Stimulated activated memory B cell treated with anti-CD40 and anti-IgM and Interleukin-4, amounts not matched to agents 10 μg/mL and 1 μg/mL and 100 μg/mL, for 72 hours (primary cell): Measurements from ENCODE around the gene DARS1.

Source experiments
- ATAC-seq: fragments of 150-1000 bp; cut with Tn5 transposase; 2 replicates; pipeline ENCODE4 v1.10.0; 2021
- H3K27ac Mint-ChIP-seq: one replicate; pipeline ENCODE4 v1.8.0; 2022; ENCODE audit warnings: mild to moderate bottlenecking, mixed read lengths
- H3K27me3 Mint-ChIP-seq: one replicate; pipeline ENCODE4 v1.8.0; 2022; ENCODE audit warnings: mixed read lengths
- H3K36me3 Mint-ChIP-seq: one replicate; pipeline ENCODE4 v1.8.0; 2022; ENCODE audit warnings: mixed read lengths
- H3K4me1 Mint-ChIP-seq: one replicate; pipeline ENCODE4 v1.8.0; 2022; ENCODE audit warnings: mixed read lengths
- H3K4me3 Mint-ChIP-seq: one replicate; pipeline ENCODE4 v1.8.0; 2022; ENCODE audit warnings: mild to moderate bottlenecking, moderate library complexity, mixed read lengths
- H3K9me3 Mint-ChIP-seq: one replicate; pipeline ENCODE4 v1.8.0; 2022; ENCODE audit warnings: mixed read lengths

Gene DARS1

DNA sequence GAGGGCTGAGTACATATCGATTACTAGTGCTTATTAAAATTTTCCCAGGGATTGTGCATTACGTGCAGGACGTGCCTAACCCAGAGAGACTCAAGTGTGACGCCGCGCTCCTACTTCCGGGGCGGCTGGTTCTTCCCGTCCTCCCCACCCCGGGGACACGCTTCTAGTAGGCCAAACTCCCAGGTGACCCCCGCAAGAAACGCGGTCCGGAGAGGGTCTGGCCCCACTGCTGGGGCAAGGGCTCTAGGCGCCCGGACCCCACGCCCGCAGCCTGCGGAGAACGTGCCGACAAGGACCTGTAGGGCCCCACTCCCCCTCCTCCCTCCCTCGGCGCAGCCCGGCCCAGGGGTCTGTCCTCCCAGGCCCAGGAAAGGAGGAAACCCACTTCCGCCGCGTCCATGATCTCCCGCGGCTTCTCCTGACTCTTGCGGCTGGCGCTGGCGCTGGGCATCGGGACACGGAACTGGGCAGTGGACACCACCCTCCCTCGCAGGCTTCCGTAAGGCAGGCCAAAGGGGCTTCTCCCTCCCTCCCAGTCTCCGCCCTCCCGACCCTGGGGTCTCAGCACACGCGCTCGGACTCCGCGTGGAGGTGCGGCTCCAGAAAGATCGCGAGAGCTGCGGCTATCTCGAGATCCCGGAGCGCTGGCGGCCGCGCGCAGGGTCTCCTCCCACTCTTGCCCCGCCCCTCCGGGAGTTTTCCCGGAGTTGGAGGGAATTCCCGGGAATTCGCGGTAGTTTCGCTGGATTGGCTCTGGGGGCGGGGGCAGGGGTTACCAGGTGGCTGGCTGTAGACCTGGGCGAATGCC is at the start of gene DARS1:
TSS of gene DARS1 (minus strand) at position 609 of the 808 bp plus-strand sequence. CDS start at position 451, 158 bp downstream.
- no peaks in the 10 kb centered on the region for H3K27me3 Mint-ChIP-seq
- peaks cover 43% of the 10 kb centered on the region for H3K4me1 Mint-ChIP-seq
- H3K4me3 Mint-ChIP-seq, result peak within 1 kb of the TSS; percentile 89
- no peaks in the 10 kb centered on the region for H3K9me3 Mint-ChIP-seq
- peak within 1 kb of the TSS; percentile 96 for H3K27ac Mint-ChIP-seq
- ATAC-seq, result peak; percentile 93
- H3K36me3 Mint-ChIP-seq, result peaks cover 20% of the 10 kb centered on the region

DNA sequence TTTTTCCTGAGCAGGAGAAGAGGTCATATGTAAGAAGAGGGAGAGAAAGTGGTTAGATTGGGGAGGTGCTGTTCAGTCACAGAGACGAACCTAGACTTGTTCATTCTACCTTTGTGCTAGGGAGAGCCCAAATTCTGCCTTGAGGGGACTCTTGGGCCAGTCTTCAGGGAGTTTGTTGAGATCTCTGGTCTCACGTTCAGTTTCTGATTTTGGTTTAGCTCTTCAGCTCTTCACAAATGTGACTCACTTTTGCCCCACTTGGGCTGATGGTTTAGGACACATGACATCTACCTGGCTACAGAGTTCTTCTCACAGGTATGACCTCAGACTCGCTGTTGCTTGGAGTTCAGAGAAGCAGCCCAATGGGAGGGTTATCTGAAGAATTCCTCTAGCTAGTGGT is 49.2 kb upstream of the DARS1 start:
- H3K4me3 Mint-ChIP-seq, result no peak overlapping the region
- H3K4me1 Mint-ChIP-seq, result no peaks in the 10 kb centered on the region
- no peaks in the 10 kb centered on the region for H3K27me3 Mint-ChIP-seq
- H3K27ac Mint-ChIP-seq, result no peak overlapping the region
- H3K9me3 Mint-ChIP-seq, result peaks cover 7% of the 10 kb centered on the region
- no peaks in the 10 kb centered on the region for H3K36me3 Mint-ChIP-seq
- ATAC-seq, result no peak

DNA sequence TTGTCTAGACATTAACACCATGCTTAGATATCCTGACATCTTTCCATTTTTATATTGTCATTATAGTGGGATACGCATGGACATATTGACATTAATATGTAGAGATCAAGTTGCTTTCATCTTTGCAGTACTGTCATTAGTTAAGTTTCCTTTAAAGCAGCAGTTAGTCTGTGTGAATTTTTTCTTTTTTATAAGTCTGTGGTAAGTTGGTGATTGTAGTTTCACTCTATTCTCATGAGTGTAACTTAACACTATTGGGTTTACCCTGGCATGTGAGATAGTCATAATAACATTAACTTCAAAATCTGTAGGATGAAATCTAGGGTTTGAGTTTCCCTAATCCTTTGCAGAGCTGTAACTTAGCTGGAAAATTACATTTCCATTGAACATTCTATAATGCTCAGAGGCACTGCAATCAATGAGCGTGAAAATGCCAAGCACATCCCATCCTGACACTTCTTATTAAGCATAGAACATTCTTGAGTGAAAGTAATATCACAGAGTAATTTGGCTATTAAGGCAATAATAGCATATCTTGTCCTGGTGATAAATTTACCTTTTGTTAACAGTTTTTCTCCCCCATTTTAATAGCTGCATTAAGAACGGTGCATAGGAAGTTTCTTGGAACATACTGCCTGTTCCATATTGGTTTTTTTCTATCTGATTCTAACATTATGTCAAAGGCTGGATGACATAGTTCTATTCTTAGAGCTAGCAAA is 47.5 kb upstream of the DARS1 start:
- H3K4me1 Mint-ChIP-seq, result peaks cover 6% of the 10 kb centered on the region
- no peaks in the 10 kb centered on the region for H3K27me3 Mint-ChIP-seq
- H3K9me3 Mint-ChIP-seq, result no peaks in the 10 kb centered on the region
- no peak overlapping the region for H3K4me3 Mint-ChIP-seq
- H3K27ac Mint-ChIP-seq, result no peak overlapping the region
- ATAC-seq, result no peak
- H3K36me3 Mint-ChIP-seq, result no peaks in the 10 kb centered on the region

DNA sequence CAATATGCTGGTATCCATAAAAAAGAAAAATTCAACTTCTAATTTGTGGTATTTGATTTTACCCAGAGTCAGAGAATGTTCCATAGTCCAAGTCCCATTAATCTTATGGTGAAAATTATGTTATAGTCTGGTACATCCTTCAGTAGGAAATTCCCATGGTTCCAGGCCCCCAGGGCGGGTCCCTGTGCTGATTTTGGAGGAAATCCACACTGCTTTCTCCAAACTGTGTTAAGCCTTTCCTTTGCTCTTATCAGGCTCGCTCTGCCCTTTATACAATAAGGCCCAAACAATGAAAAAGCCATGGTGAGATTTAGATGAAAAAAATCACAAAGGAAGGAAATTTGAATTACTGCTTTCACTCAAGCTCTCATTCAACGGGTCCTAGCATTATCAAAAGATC is 46.8 kb upstream of the DARS1 start:
- no peaks in the 10 kb centered on the region for H3K27me3 Mint-ChIP-seq
- peaks cover 6% of the 10 kb centered on the region for H3K4me1 Mint-ChIP-seq
- no peaks in the 10 kb centered on the region for H3K9me3 Mint-ChIP-seq

DNA sequence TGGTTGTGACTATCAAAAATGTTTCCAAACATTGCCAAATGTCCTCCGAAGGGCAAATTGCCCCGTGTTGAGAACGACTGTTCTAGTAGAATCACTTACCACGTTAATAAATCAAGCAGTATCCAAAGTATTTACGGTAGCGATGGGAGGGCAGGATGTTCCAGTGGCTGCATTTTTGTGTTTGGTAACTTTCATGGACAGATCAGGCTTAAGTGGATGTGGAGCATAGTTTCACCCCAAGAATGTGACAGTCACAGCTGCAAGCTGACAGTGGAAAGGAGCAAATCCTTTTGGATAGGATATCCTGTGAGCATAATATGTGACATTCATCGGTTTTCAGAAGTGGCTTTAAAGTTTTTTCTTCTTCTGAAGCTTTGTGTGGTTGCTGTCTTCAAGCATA is 46.3 kb upstream of the DARS1 start:
- H3K9me3 Mint-ChIP-seq, result no peaks in the 10 kb centered on the region
- no peak overlapping the region for H3K4me3 Mint-ChIP-seq
- no peak overlapping the region for H3K27ac Mint-ChIP-seq
- ATAC-seq, result no peak
- peaks cover 6% of the 10 kb centered on the region for H3K4me1 Mint-ChIP-seq
- no peaks in the 10 kb centered on the region for H3K36me3 Mint-ChIP-seq
- no peaks in the 10 kb centered on the region for H3K27me3 Mint-ChIP-seq

More for the DNA sequence above, 46.8 kb upstream of the DARS1 start:
- Mint-ChIP-seq H3K36me3 (no peaks in the 10 kb centered on the region), H3K4me3 (no peak overlapping the region), H3K27ac (no peak overlapping the region)
- no peak for ATAC-seq

DNA sequence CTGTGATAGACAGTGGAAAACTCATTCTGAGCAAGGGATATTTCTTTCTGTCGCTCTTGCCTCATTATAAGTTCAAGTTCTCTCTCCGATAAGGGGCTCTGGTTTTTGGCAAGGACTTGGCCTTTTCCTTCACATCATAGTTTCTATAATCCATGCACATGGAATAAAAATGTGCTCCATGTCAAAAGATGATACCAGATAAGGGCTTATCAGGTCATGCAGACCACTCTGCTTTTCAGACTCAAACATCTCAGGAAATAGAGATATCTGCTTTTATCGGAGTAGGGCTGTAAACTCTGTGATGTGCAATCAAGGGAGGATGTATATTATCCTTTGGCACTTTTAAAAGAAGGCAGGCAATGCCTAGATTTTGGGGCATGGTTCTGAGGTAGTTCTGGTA is 45.0 kb upstream of the DARS1 start:
- ATAC-seq, result no peak
- no peaks in the 10 kb centered on the region for H3K36me3 Mint-ChIP-seq
- no peaks in the 10 kb centered on the region for H3K9me3 Mint-ChIP-seq
- peaks cover 9% of the 10 kb centered on the region for H3K4me1 Mint-ChIP-seq
- no peaks in the 10 kb centered on the region for H3K27me3 Mint-ChIP-seq
- no peak overlapping the region for H3K4me3 Mint-ChIP-seq
- H3K27ac Mint-ChIP-seq, result no peak overlapping the region

DNA sequence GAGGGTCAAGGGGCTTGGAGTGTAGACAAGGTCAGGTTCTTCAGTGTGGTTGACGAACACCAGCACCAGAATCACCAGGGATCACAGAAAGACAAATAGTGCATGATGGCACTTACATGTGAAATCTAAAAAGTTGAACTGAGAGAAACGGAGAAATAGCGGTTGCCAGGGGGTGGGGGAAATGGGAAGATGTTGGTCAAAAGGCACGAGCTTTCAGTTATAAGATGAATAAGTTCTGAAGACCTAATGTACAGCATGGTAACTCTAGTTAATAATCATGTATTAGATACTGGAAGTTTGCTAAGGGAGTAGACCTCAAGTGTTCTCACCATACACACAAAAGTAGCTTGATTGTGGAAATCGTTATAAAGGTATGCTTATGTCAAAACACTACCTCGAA is 43.7 kb upstream of the DARS1 start:
- Mint-ChIP-seq H3K27me3 (no peaks in the 10 kb centered on the region), H3K4me3 (no peak overlapping the region), H3K36me3 (no peaks in the 10 kb centered on the region), H3K4me1 (peaks cover 15% of the 10 kb centered on the region), H3K9me3 (no peaks in the 10 kb centered on the region), H3K27ac (peak overlapping the region; percentile 25)
- peak; percentile 77 for ATAC-seq

DNA sequence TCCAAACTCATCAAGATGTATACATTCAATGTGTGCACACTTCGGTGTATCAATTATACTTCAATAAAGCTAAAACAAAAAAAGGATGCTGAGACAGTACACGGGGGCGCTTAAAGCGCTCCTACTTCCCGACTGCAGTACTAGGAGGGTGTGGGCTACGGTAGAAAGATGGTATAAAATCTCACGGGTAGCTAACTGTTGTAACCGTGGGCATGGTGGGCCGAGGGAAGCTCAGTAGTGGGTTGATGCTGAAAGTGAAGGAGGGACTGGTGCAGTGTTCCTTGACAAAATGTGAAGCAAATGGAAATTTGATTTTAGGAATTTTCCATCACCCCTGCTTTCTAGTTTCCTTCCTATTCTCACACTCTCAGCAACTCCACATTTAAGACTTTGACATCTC is 42.6 kb upstream of the DARS1 start:
- H3K27ac Mint-ChIP-seq, result peak overlapping the region; percentile 48
- H3K27me3 Mint-ChIP-seq, result no peaks in the 10 kb centered on the region
- H3K36me3 Mint-ChIP-seq, result no peaks in the 10 kb centered on the region
- no peak overlapping the region for H3K4me3 Mint-ChIP-seq
- no peaks in the 10 kb centered on the region for H3K9me3 Mint-ChIP-seq
- peaks cover 15% of the 10 kb centered on the region for H3K4me1 Mint-ChIP-seq
- ATAC-seq, result no peak

DNA sequence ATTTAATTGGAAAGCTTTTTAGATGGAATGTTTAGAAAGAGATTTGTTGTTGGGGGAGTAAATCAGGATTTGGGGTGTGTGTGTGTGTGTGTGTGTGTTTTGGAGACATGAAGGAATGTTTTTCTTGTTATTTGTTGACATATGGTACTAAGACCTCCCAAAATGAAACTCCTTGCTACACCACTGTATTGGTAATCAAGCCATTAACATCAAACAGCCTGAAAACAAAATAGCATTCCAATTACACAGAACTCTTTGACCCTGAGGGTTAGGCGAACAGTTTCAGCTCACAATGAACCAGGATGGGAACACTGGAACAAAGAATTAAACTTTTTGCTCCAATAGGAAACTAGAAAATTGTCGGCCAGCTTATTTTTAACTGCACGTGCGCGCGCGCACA is 41.7 kb upstream of the DARS1 start:
- Mint-ChIP-seq H3K4me3 (no peak overlapping the region), H3K36me3 (no peaks in the 10 kb centered on the region), H3K27ac (peak overlapping the region; percentile 48), H3K27me3 (no peaks in the 10 kb centered on the region), H3K4me1 (peaks cover 15% of the 10 kb centered on the region), H3K9me3 (no peaks in the 10 kb centered on the region)
- ATAC-seq, result no peak

DNA sequence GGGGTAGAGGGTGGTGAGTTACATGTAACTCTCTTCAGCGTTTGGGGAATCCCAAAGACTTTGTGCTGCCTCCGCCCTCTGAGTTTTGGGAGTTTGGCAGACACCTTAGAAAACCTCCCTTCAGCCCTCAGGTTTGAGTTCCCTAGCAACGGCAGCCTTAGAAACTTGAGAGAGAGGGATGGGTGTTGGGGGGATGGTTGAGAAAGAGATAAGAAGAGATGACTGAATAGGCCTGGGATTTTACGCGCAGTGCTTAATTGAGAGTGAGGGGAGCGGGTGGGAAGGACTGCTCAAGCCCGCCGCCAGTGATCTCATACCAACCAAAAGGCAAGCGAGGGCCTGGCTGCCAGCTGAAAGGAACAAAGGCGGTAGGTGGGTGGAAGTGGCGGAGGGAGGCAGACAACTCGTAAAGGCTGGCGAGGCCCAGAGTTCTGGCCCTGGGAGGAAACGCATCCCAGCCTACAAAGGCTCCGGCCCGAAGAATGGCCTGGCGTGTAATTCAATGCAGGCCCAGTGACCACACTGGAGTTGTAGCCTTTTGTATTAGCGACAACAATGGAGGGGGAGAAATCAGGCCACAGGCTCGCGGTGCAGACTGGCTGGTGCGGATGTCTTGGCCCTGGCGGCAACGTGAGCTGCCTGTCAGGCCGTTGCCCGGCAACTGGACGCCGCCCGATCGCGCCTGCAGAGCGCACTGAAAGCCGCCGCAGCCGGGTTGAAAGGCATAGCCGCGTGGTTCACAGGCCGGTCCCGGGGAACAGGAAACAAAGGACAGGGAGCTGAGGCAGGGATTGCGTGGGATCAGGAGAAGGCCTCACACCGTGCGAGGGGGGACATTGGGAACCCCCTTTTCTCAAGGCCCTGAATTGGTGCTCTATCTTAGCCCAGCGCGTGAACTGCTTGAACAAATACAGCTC is 39.9 kb upstream of the DARS1 start:
- H3K4me3 Mint-ChIP-seq, result no peak overlapping the region
- no peaks in the 10 kb centered on the region for H3K27me3 Mint-ChIP-seq
- ATAC-seq, result peak; percentile 76
- H3K27ac Mint-ChIP-seq, result peak overlapping the region; percentile 17
- H3K4me1 Mint-ChIP-seq, result peaks cover 22% of the 10 kb centered on the region
- H3K36me3 Mint-ChIP-seq, result no peaks in the 10 kb centered on the region
- H3K9me3 Mint-ChIP-seq, result no peaks in the 10 kb centered on the region

DNA sequence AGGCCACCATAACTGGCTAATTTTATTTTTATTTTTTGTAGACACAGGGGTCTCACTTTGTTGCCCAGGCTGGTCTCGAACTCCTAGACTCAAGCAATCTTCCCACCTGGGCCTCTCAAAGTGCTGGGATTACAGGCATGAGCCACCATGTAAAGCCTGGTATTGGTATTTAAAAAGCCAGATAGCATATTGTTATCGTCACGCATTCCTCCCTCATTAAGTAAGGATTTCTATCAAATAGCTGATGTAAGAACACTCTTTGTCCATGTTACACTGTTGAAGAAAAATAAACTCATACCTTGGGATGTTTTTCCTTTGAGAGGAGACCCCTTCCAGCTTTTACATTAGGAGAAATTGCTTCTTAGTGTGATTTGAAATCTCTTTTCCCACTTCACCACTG is 39.2 kb upstream of the DARS1 start:
- no peak overlapping the region for H3K4me3 Mint-ChIP-seq
- H3K27ac Mint-ChIP-seq, result no peak overlapping the region
- H3K4me1 Mint-ChIP-seq, result peaks cover 25% of the 10 kb centered on the region
- no peaks in the 10 kb centered on the region for H3K9me3 Mint-ChIP-seq
- ATAC-seq, result no peak
- no peaks in the 10 kb centered on the region for H3K27me3 Mint-ChIP-seq
- no peaks in the 10 kb centered on the region for H3K36me3 Mint-ChIP-seq

DNA sequence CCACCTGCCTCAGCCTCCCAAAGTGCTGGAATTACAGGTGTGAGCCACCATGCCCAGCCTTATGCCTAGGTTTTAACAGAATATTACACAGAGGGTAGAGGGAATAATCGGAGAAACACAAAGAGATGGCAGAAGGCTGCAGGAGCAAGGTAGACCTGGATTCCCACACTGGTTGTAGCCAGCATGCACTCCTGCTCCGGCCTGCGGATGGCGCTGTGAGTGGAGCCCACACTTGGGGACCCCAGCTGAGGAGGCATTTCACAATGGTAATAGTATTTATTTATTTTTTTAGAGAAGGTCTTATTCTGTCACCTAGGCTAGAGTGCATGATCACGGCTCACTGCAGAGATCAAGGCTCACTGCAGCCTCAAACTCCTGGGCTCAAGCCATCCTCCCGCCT is 38.8 kb upstream of the DARS1 start:
- no peak for ATAC-seq
- no peaks in the 10 kb centered on the region for H3K36me3 Mint-ChIP-seq
- H3K9me3 Mint-ChIP-seq, result no peaks in the 10 kb centered on the region
- H3K4me3 Mint-ChIP-seq, result no peak overlapping the region
- no peak overlapping the region for H3K27ac Mint-ChIP-seq
- H3K4me1 Mint-ChIP-seq, result peaks cover 28% of the 10 kb centered on the region
- H3K27me3 Mint-ChIP-seq, result no peaks in the 10 kb centered on the region

DNA sequence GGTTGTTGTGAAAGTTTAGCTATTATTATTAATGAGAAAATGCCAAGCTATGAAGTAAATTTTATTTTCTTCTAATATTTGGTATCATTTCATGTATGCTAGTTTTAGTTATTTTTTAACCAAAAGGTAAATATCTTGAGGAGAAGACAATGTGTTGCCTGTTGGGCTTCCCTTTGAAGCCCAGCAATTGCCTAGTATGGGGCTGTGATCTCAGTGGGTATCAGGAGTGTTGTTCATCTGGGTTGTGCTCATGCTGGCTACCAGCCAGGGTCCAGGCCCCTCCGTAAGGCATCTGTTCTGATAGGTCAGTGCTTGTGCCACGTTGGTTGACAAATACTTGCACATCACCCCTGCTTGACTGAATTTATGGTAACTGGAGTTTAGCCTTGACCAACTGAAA is 38.0 kb upstream of the DARS1 start:
- no peak for ATAC-seq
- Mint-ChIP-seq H3K36me3 (no peaks in the 10 kb centered on the region), H3K9me3 (no peaks in the 10 kb centered on the region), H3K4me1 (peaks cover 30% of the 10 kb centered on the region), H3K27ac (peak overlapping the region; percentile 1), H3K27me3 (no peaks in the 10 kb centered on the region), H3K4me3 (no peak overlapping the region)

DNA sequence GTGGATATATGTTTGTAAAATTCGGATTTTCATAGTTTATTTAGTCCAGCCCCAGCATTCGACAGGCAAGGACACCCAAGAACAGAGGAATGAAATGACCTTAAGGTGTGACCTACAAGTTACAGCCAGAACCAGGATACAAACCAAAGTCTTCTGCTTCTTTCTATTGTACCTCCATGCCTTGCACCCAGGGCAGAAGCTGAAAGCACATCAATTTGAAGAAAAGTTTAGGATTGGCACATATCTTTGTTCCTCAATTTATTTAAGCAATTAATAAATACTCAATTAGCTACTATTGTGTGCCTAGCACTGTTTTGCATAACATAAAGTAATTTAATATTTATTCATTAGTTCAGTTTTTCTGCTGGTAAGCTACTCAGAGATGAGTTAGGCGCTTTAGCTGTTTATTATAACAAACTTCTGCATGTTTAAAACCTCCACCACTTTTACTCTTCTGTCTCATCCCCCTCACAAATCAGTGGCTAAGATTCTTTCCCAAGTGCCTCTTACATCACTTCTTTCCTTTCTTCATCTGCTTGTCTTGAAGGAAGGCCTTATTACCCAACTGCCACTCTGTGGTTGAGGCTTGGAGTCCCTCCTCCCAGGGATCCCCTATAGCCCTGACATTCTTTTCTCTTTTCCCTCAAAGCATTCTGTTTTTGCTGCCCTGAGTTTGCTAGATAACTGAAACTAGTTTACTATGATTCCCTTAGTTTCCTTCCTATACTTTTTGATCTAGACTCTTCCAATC is 37.1 kb upstream of the DARS1 start:
- Mint-ChIP-seq H3K36me3 (no peaks in the 10 kb centered on the region), H3K4me3 (no peak overlapping the region), H3K27ac (peak overlapping the region; percentile 1), H3K27me3 (no peaks in the 10 kb centered on the region), H3K4me1 (peaks cover 32% of the 10 kb centered on the region), H3K9me3 (no peaks in the 10 kb centered on the region)
- no peak for ATAC-seq

DNA sequence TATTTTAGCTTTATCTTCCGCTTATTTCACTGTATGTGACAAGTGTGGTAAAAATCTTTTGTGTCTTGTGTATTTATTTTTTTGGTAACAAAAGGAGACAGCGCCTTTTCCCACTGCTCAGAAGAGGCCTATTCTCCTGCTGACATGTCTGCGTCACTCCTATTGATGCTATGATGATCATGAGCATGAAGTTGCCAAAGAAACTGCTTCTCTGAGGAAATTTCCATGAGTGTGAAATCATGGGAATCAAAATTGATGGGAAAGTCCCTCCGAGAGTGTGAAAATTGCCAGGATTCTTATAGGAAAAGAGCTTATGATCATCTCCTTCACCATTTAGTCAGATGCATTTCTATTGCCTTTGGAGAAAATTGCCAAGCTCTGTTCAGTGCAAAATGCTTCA is 36.5 kb upstream of the DARS1 start:
- ATAC-seq, result no peak
- Mint-ChIP-seq H3K4me3 (no peak overlapping the region), H3K27ac (no peak overlapping the region), H3K4me1 (peaks cover 32% of the 10 kb centered on the region), H3K36me3 (no peaks in the 10 kb centered on the region), H3K27me3 (no peaks in the 10 kb centered on the region), H3K9me3 (no peaks in the 10 kb centered on the region)
